HEK293 (cell line): Measurements from ENCODE around the gene SORBS2.

ENCODE experiments used
- BCL11B ChIP-seq: fragments of 450-650 bp; formaldehyde crosslinking; IDR thresholded peaks from 2 replicates; pipeline ENCODE4 v1.5.1; 2016; ENCODE audit warnings: low read depth, missing biosample characterization, missing genetic modification characterization
- TCF7L2 ChIP-seq: IDR thresholded peaks from 2 replicates; pipeline ENCODE4 v1.6.1; 2011; ENCODE audit warnings: low read depth, mild to moderate bottlenecking, inconsistent platforms, low read length, moderate library complexity, borderline replicate concordance
- ZEB2 ChIP-seq: fragments of 450-650 bp; formaldehyde crosslinking; IDR thresholded peaks from 2 replicates; pipeline ENCODE4 v1.5.1; 2016; ENCODE audit warnings: missing biosample characterization, missing genetic modification characterization
- ZNF169 ChIP-seq: fragments of 450-650 bp; formaldehyde crosslinking; IDR thresholded peaks from 2 replicates; pipeline ENCODE4 v1.5.1; 2016; ENCODE audit warnings: missing biosample characterization, missing genetic modification characterization
- ZNF239 ChIP-seq: fragments of 450-650 bp; formaldehyde crosslinking; IDR thresholded peaks from 2 replicates; pipeline ENCODE4 v1.5.1; 2016; ENCODE audit warnings: missing biosample characterization, missing genetic modification characterization
- ZNF274 ChIP-seq, 2 experiments: fragments of 200-500 bp in 1 of 2; fragments of 450-650 bp in 1 of 2; sonication (Bioruptor generic) in 1 of 2; formaldehyde crosslinking in 1 of 2; IDR thresholded peaks; 2 replicates each; pipeline versions ENCODE4 v1.5.1 to v1.6.1; 2014 to 2016; ENCODE audit warnings: borderline replicate concordance in 1 of 2, inconsistent platforms in 1 of 2, low read length in 1 of 2, missing biosample characterization in 1 of 2, missing genetic modification characterization in 1 of 2
- ZNF350 ChIP-seq: fragments of 450-650 bp; formaldehyde crosslinking; IDR thresholded peaks from 2 replicates; pipeline ENCODE4 v1.5.0; 2017; ENCODE audit warnings: missing biosample characterization, mild to moderate bottlenecking, missing genetic modification characterization
- ZNF571 ChIP-seq: fragments of 450-650 bp; formaldehyde crosslinking; IDR thresholded peaks from 2 replicates; pipeline ENCODE4 v1.5.0; 2017; ENCODE audit warnings: missing biosample characterization, missing genetic modification characterization
- ZNF670 ChIP-seq: fragments of 450-650 bp; formaldehyde crosslinking; IDR thresholded peaks from 2 replicates; pipeline ENCODE4 v1.5.1; 2016; ENCODE audit warnings: missing biosample characterization, missing genetic modification characterization, low read depth
- ZSCAN23 ChIP-seq: fragments of 450-650 bp; formaldehyde crosslinking; IDR thresholded peaks from 2 replicates; pipeline ENCODE4 v1.5.1; 2016; ENCODE audit warnings: missing biosample characterization, missing genetic modification characterization
- TF ChIP-seq, protein P1 (sequence below): fragments of 450-650 bp; formaldehyde crosslinking; IDR thresholded peaks from 2 replicates; pipeline ENCODE4 v1.5.1; 2016; ENCODE audit warnings: missing biosample characterization, missing genetic modification characterization
- TF ChIP-seq, protein P2 (sequence below): fragments of 450-650 bp; formaldehyde crosslinking; IDR thresholded peaks from 2 replicates; pipeline ENCODE4 v1.5.1; 2016; ENCODE audit warnings: missing biosample characterization, missing genetic modification characterization
- TF ChIP-seq, protein P3 (sequence below): fragments of 450-650 bp; formaldehyde crosslinking; IDR thresholded peaks from 2 replicates; pipeline ENCODE4 v1.5.1; 2016; ENCODE audit warnings: missing biosample characterization, missing genetic modification characterization
- TF ChIP-seq, protein P4 (sequence below): fragments of 450-650 bp; formaldehyde crosslinking; IDR thresholded peaks from 2 replicates; pipeline ENCODE4 v1.5.1; 2016; ENCODE audit warnings: missing biosample characterization, missing genetic modification characterization

DNA sequence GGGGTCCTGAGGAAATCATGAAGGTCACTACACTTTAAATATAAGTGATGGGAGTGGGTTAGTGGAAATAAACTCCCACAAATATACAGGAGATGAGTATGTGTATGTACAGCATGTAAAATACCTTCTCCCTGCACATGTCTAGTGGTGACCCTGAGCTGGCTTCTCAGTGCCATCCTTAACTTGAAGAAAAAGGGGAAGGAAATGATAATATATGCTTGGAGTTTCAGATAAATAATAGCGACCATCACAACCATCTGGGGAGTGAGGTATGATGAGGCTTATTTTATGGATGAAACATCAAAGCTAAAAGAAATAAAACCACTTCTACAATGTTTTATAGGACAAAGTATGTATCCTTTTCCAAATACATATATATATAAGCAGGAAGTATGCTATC is 41.0 kb upstream of the SORBS2 start:
- TF ChIP-seq ZEB2 (tag by site-specific recombination) (no peak), TCF7L2 (no peak), ZNF670 (no peak), ZNF571 (tag by site-specific recombination) (no peak), ZNF239 (tag by site-specific recombination) (no peak), ZSCAN23 (tag by site-specific recombination) (no peak), ZNF274 (IDR thresholded peaks at IDR 0.05; ENCODE audit: low read length) (no peak), ZNF274 (tag by site-specific recombination; IDR thresholded peaks at IDR 0.05; ENCODE audit: borderline replicate concordance) (no peak), ZNF350 (tag by site-specific recombination) (no peak), BCL11B (tag by site-specific recombination) (no peak), ZNF169 (no peak)
- TF ChIP-seq, protein P1, sequence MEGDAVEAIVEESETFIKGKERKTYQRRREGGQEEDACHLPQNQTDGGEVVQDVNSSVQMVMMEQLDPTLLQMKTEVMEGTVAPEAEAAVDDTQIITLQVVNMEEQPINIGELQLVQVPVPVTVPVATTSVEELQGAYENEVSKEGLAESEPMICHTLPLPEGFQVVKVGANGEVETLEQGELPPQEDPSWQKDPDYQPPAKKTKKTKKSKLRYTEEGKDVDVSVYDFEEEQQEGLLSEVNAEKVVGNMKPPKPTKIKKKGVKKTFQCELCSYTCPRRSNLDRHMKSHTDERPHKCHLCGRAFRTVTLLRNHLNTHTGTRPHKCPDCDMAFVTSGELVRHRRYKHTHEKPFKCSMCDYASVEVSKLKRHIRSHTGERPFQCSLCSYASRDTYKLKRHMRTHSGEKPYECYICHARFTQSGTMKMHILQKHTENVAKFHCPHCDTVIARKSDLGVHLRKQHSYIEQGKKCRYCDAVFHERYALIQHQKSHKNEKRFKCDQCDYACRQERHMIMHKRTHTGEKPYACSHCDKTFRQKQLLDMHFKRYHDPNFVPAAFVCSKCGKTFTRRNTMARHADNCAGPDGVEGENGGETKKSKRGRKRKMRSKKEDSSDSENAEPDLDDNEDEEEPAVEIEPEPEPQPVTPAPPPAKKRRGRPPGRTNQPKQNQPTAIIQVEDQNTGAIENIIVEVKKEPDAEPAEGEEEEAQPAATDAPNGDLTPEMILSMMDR: no peak
- TF ChIP-seq, protein P2, sequence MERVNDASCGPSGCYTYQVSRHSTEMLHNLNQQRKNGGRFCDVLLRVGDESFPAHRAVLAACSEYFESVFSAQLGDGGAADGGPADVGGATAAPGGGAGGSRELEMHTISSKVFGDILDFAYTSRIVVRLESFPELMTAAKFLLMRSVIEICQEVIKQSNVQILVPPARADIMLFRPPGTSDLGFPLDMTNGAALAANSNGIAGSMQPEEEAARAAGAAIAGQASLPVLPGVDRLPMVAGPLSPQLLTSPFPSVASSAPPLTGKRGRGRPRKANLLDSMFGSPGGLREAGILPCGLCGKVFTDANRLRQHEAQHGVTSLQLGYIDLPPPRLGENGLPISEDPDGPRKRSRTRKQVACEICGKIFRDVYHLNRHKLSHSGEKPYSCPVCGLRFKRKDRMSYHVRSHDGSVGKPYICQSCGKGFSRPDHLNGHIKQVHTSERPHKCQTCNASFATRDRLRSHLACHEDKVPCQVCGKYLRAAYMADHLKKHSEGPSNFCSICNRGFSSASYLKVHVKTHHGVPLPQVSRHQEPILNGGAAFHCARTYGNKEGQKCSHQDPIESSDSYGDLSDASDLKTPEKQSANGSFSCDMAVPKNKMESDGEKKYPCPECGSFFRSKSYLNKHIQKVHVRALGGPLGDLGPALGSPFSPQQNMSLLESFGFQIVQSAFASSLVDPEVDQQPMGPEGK (tag by site-specific recombination): no peak
- TF ChIP-seq, protein P3, sequence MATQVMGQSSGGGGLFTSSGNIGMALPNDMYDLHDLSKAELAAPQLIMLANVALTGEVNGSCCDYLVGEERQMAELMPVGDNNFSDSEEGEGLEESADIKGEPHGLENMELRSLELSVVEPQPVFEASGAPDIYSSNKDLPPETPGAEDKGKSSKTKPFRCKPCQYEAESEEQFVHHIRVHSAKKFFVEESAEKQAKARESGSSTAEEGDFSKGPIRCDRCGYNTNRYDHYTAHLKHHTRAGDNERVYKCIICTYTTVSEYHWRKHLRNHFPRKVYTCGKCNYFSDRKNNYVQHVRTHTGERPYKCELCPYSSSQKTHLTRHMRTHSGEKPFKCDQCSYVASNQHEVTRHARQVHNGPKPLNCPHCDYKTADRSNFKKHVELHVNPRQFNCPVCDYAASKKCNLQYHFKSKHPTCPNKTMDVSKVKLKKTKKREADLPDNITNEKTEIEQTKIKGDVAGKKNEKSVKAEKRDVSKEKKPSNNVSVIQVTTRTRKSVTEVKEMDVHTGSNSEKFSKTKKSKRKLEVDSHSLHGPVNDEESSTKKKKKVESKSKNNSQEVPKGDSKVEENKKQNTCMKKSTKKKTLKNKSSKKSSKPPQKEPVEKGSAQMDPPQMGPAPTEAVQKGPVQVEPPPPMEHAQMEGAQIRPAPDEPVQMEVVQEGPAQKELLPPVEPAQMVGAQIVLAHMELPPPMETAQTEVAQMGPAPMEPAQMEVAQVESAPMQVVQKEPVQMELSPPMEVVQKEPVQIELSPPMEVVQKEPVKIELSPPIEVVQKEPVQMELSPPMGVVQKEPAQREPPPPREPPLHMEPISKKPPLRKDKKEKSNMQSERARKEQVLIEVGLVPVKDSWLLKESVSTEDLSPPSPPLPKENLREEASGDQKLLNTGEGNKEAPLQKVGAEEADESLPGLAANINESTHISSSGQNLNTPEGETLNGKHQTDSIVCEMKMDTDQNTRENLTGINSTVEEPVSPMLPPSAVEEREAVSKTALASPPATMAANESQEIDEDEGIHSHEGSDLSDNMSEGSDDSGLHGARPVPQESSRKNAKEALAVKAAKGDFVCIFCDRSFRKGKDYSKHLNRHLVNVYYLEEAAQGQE: no peak
- TF ChIP-seq, protein P4, sequence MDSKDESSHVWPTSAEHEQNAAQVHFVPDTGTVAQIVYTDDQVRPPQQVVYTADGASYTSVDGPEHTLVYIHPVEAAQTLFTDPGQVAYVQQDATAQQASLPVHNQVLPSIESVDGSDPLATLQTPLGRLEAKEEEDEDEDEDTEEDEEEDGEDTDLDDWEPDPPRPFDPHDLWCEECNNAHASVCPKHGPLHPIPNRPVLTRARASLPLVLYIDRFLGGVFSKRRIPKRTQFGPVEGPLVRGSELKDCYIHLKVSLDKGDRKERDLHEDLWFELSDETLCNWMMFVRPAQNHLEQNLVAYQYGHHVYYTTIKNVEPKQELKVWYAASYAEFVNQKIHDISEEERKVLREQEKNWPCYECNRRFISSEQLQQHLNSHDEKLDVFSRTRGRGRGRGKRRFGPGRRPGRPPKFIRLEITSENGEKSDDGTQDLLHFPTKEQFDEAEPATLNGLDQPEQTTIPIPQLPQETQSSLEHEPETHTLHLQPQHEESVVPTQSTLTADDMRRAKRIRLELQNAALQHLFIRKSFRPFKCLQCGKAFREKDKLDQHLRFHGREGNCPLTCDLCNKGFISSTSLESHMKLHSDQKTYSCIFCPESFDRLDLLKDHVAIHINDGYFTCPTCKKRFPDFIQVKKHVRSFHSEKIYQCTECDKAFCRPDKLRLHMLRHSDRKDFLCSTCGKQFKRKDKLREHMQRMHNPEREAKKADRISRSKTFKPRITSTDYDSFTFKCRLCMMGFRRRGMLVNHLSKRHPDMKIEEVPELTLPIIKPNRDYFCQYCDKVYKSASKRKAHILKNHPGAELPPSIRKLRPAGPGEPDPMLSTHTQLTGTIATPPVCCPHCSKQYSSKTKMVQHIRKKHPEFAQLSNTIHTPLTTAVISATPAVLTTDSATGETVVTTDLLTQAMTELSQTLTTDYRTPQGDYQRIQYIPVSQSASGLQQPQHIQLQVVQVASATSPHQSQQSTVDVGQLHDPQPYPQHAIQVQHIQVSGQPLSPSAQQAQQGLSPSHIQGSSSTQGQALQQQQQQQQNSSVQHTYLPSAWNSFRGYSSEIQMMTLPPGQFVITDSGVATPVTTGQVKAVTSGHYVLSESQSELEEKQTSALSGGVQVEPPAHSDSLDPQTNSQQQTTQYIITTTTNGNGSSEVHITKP: no peak
